Measurements from ENCODE around the gene DHRS9.

- no peak for TF ChIP-seq CTCF (IDR thresholded peaks at IDR 0.05; ENCODE audit: low read length)
- no peak for TF ChIP-seq EZH2 (optimal IDR thresholded peaks at IDR 0.05; ENCODE audit: low read depth, low read length)
- no peak for TF ChIP-seq EZH2phosphoT487 (IDR thresholded peaks at IDR 0.05; ENCODE audit: low read length)
Measured at GRCh38 chr2:169119123-169119760, 49.9 kb downstream of the DHRS9 start.
